Measurements from ENCODE around the gene ANAPC15.

Gene ANAPC15

DNA sequence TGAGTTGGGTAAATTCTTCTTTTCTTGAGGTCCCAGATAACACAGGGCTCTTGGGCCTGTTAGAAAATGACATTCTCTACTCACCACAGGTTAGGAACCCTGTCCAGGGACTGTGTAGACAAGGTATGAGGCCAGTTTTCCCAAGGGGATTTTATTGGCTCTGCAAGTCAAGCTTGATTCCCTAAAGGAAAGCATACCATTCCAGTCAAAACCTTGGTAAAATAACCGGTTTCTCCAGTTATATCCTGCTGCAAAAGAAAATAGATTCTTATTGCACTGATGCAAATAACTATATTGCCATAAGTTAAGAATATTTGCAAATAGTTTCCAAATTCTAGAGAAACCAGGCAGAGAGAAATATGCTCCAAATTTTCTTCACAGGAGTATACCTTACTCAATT, 13.5 kb upstream of the ANAPC15 start:
- no peak for DNase-seq (ENCODE audit: low read depth in 2 of 2)

DNA sequence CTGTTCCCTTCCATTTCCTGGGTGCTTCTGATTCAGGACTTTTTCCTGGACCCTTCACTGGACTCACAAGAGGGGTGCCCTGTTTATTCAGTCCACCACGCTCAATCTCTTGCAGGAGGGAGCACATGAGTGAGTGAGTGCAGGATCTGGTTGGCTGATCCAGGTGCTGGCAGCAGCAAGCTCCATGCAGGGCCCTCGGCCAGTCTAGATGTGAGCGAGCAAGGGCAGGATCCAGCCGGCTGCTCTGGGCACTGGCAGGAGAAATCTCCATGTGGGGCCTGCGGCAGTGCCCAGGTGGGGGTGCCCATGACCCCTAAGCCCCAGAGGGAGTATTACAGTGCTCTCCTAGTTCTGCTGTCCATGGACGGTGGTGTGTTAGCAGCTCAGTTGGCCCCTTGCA, 11.6 kb upstream of the ANAPC15 start:
- no peak for DNase-seq (ENCODE audit: low read depth in 2 of 2)

DNA sequence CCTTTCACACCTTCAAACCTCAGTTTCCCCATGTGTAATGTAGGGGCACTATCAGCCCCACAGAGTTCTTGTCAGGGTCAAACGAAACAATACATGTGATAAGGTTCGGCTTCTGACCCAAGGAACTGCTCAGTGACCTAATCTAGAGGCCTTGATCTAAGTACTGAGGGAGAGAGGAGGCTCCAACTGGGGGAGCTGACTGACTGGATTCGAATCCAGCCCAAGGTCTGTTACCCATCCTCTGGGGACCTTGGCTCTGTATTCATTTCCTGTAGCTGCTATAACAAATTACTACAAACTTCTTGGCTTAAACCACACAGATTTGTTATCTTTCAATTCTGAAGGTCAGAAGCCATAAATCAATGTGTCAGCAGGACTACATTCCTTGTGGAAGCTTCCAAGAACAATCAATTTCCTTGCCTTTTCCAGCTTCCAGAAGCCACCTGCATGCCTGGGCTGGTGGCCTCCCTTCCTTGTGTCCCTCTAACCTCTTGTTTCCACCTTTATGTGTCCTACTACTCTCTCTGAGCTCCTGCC, 10.7 kb upstream of the ANAPC15 start:
- DNase-seq (ENCODE audit: low read depth in 2 of 2): no peak

DNA sequence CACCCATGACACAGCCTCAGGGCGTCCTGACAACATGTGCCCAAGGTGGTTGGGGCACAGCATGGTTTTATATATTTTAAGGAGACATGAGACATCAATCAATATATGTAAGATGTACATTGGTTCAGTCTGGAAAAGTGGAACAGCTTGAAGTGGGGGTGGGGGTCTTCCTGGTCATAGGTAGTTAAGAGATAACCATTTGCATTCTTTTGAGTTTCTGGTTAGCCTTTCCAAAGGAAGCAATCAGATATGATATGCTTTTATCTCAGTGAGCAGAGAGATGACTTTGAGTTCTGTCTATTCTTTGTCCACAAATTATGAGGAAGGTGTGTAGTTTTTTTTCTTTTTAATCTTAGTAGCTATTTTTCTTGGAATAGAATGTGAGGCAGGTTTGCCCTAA, 10.1 kb upstream of the ANAPC15 start:
- DNase-seq (ENCODE audit: low read depth in 2 of 2): no peak

- DNase-seq (ENCODE audit: low read depth in 2 of 2): no peak
Observed at GRCh38 chr11:72120930-72121329, 8.4 kb upstream of the ANAPC15 start.

- DNase-seq (ENCODE audit: low read depth in 2 of 2): no peak
Observed at GRCh38 chr11:72119198-72119597, 6.7 kb upstream of the ANAPC15 start.

GRCh38 chr11:72116019-72116755, 3.7 kb upstream of the ANAPC15 start:
- DNase-seq (ENCODE audit: low read depth in 2 of 2): no peak

GRCh38 chr11:72114570-72114969, 2.1 kb upstream of the ANAPC15 start:
- DNase-seq (ENCODE audit: low read depth in 2 of 2): no peak

DNA sequence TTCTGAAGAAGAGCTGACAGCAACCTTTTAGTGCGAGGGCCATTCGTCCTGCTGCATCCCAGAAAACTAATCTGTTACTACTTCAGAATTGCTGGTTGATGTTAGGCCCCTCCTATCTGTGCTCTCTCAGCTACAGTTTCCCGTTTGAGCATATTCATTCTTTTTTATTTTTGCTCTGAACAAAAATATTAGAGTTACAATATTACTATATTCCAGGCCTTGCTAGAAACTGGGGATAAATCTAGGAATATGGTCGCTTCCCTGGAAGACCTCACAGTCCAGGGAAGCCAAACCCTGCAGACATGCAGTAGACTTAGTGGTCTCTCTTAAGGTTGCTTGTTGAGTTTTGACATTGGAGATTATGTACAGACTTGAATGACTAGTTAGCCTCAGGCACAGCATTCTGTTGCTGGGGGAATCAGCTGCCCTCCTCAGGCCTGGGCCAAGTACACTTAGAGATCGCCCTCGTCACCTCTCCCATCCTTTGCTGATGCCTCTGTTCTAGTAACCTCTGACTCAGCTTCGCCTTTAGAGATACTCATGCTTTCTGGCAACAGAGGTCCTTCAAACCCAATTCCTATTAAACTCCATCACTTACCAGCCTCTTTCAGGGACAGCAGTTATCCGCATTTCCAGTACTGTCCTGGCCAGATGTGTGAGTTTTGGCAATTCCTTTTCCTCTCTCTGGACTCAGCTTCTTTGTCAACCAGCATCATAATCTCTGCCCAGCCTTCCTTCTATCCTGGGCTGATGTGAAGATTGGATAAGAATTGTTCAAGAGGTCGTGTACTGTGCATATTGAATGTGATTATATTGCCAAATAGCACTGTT, 698 bp upstream of the ANAPC15 start:
- DNase-seq (ENCODE audit: low read depth in 2 of 2): no peak

- DNase-seq (ENCODE audit: low read depth in 2 of 2): no peak
Observed at GRCh38 chr11:72111300-72112142, 974 bp downstream of the ANAPC15 start.

DNA sequence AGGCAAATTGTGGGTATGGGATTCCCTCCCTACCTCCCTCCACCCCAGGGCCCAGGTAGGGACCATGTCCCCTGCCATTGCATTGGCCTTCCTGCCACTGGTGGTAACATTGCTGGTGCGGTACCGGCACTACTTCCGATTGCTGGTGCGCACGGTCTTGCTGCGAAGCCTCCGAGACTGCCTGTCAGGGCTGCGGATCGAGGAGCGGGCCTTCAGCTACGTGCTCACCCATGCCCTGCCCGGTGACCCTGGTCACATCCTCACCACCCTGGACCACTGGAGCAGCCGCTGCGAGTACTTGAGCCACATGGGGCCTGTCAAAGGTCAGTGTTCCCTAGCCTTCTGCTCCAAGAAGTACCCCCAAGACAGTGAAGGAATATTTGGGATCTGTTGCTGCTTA, 6.6 kb downstream of the ANAPC15 start, which contains the start of gene TOMT:
Gene TOMT (plus strand): TSS at position 37 of the 400 bp plus-strand sequence. CDS start 28 bp downstream, at position 65.
- DNase-seq (ENCODE audit: low read depth in 2 of 2): no peak

GRCh38 chr11:72103754-72104167, 8.7 kb downstream of the ANAPC15 start:
- DNase-seq (ENCODE audit: low read depth in 2 of 2): no peak

GRCh38 chr11:72102946-72103753, 9.3 kb downstream of the ANAPC15 start, which contains the start of gene LAMTOR1:
TSS of gene LAMTOR1 (minus strand) at chr11:72103297. CDS start at chr11:72103224, 73 bp downstream.
- peak; percentile 97 to 98 for DNase-seq (ENCODE audit: low read depth in 2 of 2)

DNA sequence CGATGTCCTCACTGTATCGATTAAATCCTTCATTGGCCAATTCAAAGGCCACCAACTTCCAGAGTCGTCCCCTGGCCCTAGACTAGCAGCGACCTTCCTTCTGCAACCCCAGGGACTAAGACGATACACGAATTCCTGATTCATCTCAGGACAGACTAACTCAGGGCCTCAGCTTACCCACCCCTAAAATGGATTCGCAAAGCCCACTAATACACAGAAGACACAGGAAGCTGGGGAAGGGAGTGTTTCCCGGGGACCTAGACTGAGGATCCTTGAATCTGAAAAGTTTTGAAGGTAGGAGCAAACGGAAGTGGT, 9.9 kb downstream of the ANAPC15 start:
- no peak for DNase-seq (ENCODE audit: low read depth in 2 of 2)

DNA sequence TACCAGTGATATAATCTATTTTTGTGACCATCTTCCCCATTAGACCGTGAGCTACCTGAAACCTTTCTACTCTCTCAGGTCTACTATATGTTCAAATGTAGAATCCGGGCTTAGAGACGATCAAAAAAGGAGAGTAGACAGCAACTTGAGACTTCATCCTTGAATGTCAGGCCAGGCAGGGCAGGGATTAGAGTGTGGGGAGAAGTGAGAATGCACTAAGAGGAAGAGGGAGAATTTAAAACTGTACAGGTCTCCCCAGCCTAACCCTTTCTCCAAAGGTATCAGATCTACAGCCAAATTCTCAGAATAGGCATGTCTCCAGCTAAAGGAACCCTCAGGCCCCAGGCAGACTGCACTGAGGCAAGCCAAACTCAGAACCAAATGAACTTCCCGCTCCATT, 10.3 kb downstream of the ANAPC15 start:
- DNase-seq (ENCODE audit: low read depth in 2 of 2): no peak

DNA sequence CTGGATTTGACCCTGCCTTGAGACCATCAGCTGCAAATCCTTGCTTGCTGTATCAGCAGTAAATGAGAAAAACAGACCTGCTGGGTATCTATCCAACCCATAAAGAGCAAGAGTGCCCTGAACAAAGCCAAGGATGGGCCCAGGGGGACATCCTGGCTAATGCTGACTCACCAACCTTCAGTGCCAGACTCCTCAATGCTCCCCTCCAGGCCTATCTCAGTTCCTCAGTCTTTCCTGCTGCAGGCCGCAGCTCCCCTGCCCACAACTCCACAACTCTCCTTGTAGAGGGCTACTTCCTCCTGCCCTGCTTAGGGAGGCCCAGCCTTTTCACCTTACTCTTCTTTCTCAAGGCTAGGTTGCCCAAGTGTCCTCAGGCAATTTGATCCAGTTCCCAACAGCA, 12.0 kb downstream of the ANAPC15 start:
- DNase-seq (ENCODE audit: low read depth in 2 of 2): no peak

DNA sequence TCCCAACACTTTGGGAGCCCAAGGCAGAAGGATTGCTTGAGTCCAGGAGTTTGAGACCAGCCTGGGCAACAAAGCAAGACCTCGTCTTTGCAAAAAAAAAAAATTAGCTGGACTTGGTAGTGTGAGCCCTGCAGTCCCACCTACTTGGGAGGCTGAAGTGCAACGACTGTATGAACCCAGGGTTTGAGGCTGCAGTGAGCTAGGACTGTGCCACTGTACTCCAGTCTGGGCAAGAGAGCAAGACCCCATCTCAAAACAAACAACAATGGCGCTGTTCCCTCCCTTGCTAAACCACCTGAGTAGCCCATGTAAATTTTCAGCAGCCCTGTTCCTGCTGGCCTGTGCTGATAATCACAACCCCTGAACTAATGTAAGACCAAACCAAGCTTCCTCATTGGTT, 12.5 kb downstream of the ANAPC15 start:
- DNase-seq (ENCODE audit: low read depth in 2 of 2): no peak

DNA sequence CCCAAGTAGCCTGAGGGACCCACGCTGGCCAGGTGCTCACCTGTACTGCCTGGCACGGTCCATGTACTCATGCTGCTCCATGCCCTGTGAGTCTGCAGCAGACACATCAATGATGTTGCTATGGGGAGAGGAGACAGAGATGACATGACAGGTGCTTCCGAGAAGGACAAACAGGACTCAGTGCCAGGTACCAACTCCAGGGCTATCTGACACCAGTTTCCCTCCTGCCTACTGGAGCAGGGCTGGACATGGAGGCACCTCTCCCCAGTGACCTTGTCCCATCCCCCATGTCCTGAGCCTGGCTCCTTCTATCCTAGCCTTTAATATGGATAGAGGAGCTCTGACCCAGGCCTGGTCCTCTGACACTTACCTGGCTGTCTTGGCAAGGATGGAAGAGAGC, 13.8 kb downstream of the ANAPC15 start:
- DNase-seq (ENCODE audit: low read depth in 2 of 2): no peak

GRCh38 chr11:72091292-72091691, 21.2 kb downstream of the ANAPC15 start:
- DNase-seq (ENCODE audit: low read depth in 2 of 2): peak in 1 of 2 donors; percentile 49

DNA sequence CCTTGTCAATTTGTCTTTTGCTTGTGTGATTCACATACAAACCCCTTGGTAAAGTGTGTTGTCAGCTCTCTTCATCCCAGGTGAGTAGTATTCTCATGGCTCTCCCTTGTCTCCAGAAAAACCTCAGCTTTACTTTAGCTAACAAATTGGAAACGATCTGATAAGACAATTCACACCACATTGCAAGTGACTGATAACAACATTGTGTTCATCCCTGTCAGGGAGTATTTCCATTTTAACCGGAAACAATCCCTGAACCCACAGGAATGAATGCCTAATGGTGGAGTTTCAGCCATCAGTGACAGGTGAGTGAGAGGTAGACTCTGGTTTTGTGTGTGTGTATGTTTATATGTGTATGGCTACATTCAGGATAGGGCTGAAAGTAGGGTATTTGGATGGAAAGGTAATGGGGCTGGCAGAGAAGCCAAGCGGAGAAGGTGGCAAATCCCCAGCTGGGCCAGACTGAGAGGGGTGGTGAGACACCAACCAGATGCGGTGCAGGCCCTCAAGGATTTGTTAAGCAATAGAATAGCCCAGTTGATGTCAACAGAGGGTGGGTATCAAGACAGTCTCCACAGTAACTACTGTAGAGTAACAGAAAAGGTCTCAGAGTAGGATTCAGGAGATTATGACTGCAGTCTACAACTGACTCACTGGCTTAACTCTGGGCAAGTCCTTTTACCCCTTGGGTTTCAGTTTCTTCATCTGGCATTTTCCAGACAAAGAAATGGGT, 24.3 kb downstream of the ANAPC15 start:
- DNase-seq (ENCODE audit: low read depth in 2 of 2): no peak
